ENCODE data around the gene BTBD8.

BTBD8 gene

GRCh38 chr1:92080128-92080985 lies at the start of gene BTBD8:
Gene BTBD8, plus strand, starts transcription at chr1:92080345. Its CDS starts 227 bp downstream, at chr1:92080572.
- Histone ChIP-seq H3K27ac (peak within 1 kb of the TSS; percentile 60), H3K9me3 (peaks cover 1% of the 10 kb centered on the region), H3K27me3 (no peaks in the 10 kb centered on the region), H3K36me3 (no peaks in the 10 kb centered on the region), H3K4me3 (ENCODE audit: low read depth in 1 of 2, low read length in 1 of 2) (peak within 1 kb of the TSS; percentile 74 to 75), H3K4me1 (ENCODE audit: control insufficient read depth in 1 of 2, insufficient read depth in 1 of 2, low read depth in 1 of 2, low read length in 1 of 2) (peaks cover 5 to 12% of the 10 kb centered on the region in 2 experiments)
- TF ChIP-seq CTCF (IDR thresholded peaks at IDR 0.05), result no peak

- Histone ChIP-seq H3K27me3 (peaks cover 84% of the 10 kb centered on the region), H3K9me3 (no peaks in the 10 kb centered on the region), H3K27ac (no peak overlapping the region), H3K4me1 (ENCODE audit: control insufficient read depth in 1 of 2, insufficient read depth in 1 of 2, low read depth in 1 of 2, low read length in 1 of 2) (peaks cover 0 to 4% of the 10 kb centered on the region in 2 experiments), H3K36me3 (no peaks in the 10 kb centered on the region), H3K4me3 (ENCODE audit: low read depth in 1 of 2, low read length in 1 of 2) (no peak overlapping the region)
- no peak for TF ChIP-seq CTCF (IDR thresholded peaks at IDR 0.05)
These were observed 49.5 kb upstream of the BTBD8 start for GRCh38 chr1:92030656-92031107.

- Histone ChIP-seq H3K36me3 (no peaks in the 10 kb centered on the region), H3K4me1 (ENCODE audit: control insufficient read depth in 1 of 2, insufficient read depth in 1 of 2, low read depth in 1 of 2, low read length in 1 of 2) (peaks cover 0 to 4% of the 10 kb centered on the region in 2 experiments), H3K27ac (no peak overlapping the region), H3K4me3 (ENCODE audit: low read depth in 1 of 2, low read length in 1 of 2) (no peak overlapping the region), H3K9me3 (no peaks in the 10 kb centered on the region), H3K27me3 (peaks cover 92% of the 10 kb centered on the region)
- no peak for TF ChIP-seq CTCF (IDR thresholded peaks at IDR 0.05)
These were observed 48.6 kb upstream of the BTBD8 start for GRCh38 chr1:92031281-92032110.

GRCh38 chr1:92037400-92037799 lies 42.7 kb upstream of the BTBD8 start:
- H3K4me1 ChIP-seq (ENCODE audit: control insufficient read depth in 1 of 2, insufficient read depth in 1 of 2, low read depth in 1 of 2, low read length in 1 of 2), result no peaks in the 10 kb centered on the region
- H3K27ac ChIP-seq, result no peak overlapping the region
- no peaks in the 10 kb centered on the region for H3K36me3 ChIP-seq
- TF ChIP-seq CTCF (IDR thresholded peaks at IDR 0.05), result no peak
- H3K27me3 ChIP-seq, result peaks cover 46% of the 10 kb centered on the region
- no peaks in the 10 kb centered on the region for H3K9me3 ChIP-seq
- H3K4me3 ChIP-seq (ENCODE audit: low read depth in 1 of 2, low read length in 1 of 2), result no peak overlapping the region

- no peaks in the 10 kb centered on the region for H3K9me3 ChIP-seq
These were observed 41.3 kb upstream of the BTBD8 start for GRCh38 chr1:92038695-92039346.

More at GRCh38 chr1:92038695-92039346, 41.3 kb upstream of the BTBD8 start:
- TF ChIP-seq CTCF (IDR thresholded peaks at IDR 0.05), result no peak
- H3K36me3 ChIP-seq, result no peaks in the 10 kb centered on the region
- H3K4me1 ChIP-seq (ENCODE audit: control insufficient read depth in 1 of 2, insufficient read depth in 1 of 2, low read depth in 1 of 2, low read length in 1 of 2), result no peaks in the 10 kb centered on the region
- no peak overlapping the region for H3K27ac ChIP-seq
- no peak overlapping the region for H3K4me3 ChIP-seq (ENCODE audit: low read depth in 1 of 2, low read length in 1 of 2)
- peaks cover 32% of the 10 kb centered on the region for H3K27me3 ChIP-seq

Measured in neutrophil (primary cell).